Kidney (tissue), 14 donors: ENCODE results near the gene ZNF316. TPM values are rescaled to one million over a fixed set of nuclear protein-coding genes. Genes with fewer than 3 reads are reported as not detected.

Experiments used
- DNase-seq, 5 donors: peaks; one replicate each; pipeline ENCODE4 v3.0.0-alpha.2; 2013 to 2020
- FAIRE-seq: peaks from 2 replicates; lab custom pipeline; 2012; peaks lifted over from hg19 to GRCh38; lab: Jason Lieb, UNC
- H3K27ac ChIP-seq, 2 donors: one replicate each; pipeline ENCODE4 v1.7.0; 2013; ENCODE audit warnings: low read depth in 2 of 2, low read length in 2 of 2, inconsistent platforms in 1 of 2
- H3K27me3 ChIP-seq: one replicate; pipeline ENCODE4 v1.7.1; 2013; ENCODE audit warnings: low read length, inconsistent platforms; ENCODE audit not compliant: control insufficient read depth, insufficient read depth
- H3K36me3 ChIP-seq, 3 donors: one replicate each; pipeline versions ENCODE4 v1.7.0 to v1.7.1; 2013; ENCODE audit warnings: low read length in 3 of 3, control low read depth in 1 of 3, inconsistent platforms in 1 of 3; ENCODE audit not compliant: insufficient read depth in 3 of 3, control insufficient read depth in 2 of 3
- H3K4me1 ChIP-seq, 3 donors: one replicate each; pipeline versions ENCODE4 v1.7.0 to v1.7.1; 2013; ENCODE audit warnings: low read length in 3 of 3, inconsistent platforms in 1 of 3, low read depth in 1 of 3; ENCODE audit not compliant: control insufficient read depth in 2 of 3, insufficient read depth in 2 of 3
- H3K4me3 ChIP-seq, 3 donors: one replicate each; pipeline versions ENCODE4 v1.7.0 to v1.8.1; 2013; ENCODE audit warnings: low read length in 3 of 3, control low read depth in 1 of 3, inconsistent platforms in 1 of 3
- H3K9ac ChIP-seq, 3 donors: one replicate each; pipeline versions ENCODE4 v1.7.0 to v1.7.1; 2013; ENCODE audit warnings: low read length in 3 of 3, control low read depth in 1 of 3, inconsistent platforms in 1 of 3
- H3K9me3 ChIP-seq, 3 donors: one replicate each; pipeline versions ENCODE4 v1.7.0 to v1.7.1; 2013; ENCODE audit warnings: low read length in 3 of 3, control low read depth in 1 of 3, inconsistent platforms in 1 of 3; ENCODE audit not compliant: control insufficient read depth in 2 of 3, insufficient read depth in 1 of 3
- CTCF ChIP-seq: IDR thresholded peaks from 3 replicates; pipeline ENCODE4 v1.5.1; 2012; ENCODE audit warnings: mild to moderate bottlenecking, moderate library complexity, borderline replicate concordance; ENCODE audit not compliant: insufficient read depth; ENCODE audit errors: extremely low read depth
- intact Hi-C: fragments of 100-400 bp; cut with DNase I; formaldehyde crosslinking; loops from one replicate; pipeline ENCODE4 v1.11.1; 2022
- polyA plus RNA-seq: library from polyadenylated mRNA; stranded (reverse); fragments of 350-450 nt; fragmentation: Illumina TruSeq; extraction: RNeasy Lipid Tissue Mini Kit (QIAGEN cat#74804); gene quantifications from one replicate; pipeline ENCODE4 v1.2.3, GENCODE V29; 2014; ENCODE audit warnings: low read depth, low replicate concordance; ENCODE audit not compliant: insufficient read depth
- total RNA-seq: library from RNA; stranded (reverse); fragmentation: NEBNext Ultra II Directional; extraction: Animal tissue kit (Norgen Biotek cat#: 25700); gene quantifications from one replicate; pipeline ENCODE4 v1.2.1, GENCODE V29; 2021
- donor health status: control.
- donor health status: control.
- donor health status: control.
- donor health status: control.
- donor health status: control.
- donor health status: DM: yes; HTN: yes; CAD: no.
- donor health status: Normal renal cell carcinoma (clear cell type).

The ZNF316 gene
- total and polyA plus RNA-seq, 2 donors from 2014 or later, result 7.2 to 31.7 TPM

DNA sequence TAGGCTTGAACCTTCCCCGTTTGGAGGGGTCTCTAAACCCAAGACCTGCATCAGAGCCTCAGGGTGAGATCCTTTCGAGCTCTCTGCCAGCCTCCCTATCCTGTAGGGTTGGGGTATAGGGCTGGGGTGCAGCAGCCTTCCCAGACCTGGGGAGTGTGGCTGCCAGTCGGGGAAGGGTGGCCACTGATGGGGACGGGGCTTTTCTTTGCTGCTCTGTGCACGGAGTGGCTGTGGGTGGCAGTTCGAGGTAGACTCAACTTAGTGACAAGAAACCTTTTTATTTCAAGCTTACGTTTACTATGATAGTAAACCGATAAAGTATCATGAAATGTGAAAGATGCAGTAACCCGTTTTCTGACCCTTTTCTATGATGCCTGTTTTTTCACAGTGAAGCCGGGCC is 13.0 kb downstream of the ZNF316 start:
- peak in 1 of 5 donors; percentile 29 for DNase-seq
- H3K36me3 ChIP-seq, result peaks cover 0 to 6% (median 2%) of the 10 kb centered on the region in 3 donors
- H3K4me3 ChIP-seq, result no peak overlapping the region
- no peak overlapping the region for H3K27ac ChIP-seq
- H3K27me3 ChIP-seq, result no peaks in the 10 kb centered on the region
- no peak for TF ChIP-seq CTCF
- H3K9me3 ChIP-seq, result no peaks in the 10 kb centered on the region
- intact Hi-C loops, result no loop called here
- FAIRE-seq, result no peak
- H3K9ac ChIP-seq, result no peak overlapping the region
- H3K4me1 ChIP-seq, result no peaks in the 10 kb centered on the region

GRCh38 chr7:6650521-6651011 is 13.4 kb downstream of the ZNF316 start:
- intact Hi-C loops, result no loop called here
- Histone ChIP-seq H3K4me3 (no peak overlapping the region), H3K27ac (no peak overlapping the region), H3K27me3 (no peaks in the 10 kb centered on the region), H3K36me3 (peaks cover 0 to 6% (median 2%) of the 10 kb centered on the region in 3 donors), H3K4me1 (no peaks in the 10 kb centered on the region), H3K9ac (no peak overlapping the region), H3K9me3 (no peaks in the 10 kb centered on the region)
- FAIRE-seq (no peak), DNase-seq (peak in 2 of 5 donors; percentile 24 to 62)
- TF ChIP-seq CTCF, result no peak

DNA sequence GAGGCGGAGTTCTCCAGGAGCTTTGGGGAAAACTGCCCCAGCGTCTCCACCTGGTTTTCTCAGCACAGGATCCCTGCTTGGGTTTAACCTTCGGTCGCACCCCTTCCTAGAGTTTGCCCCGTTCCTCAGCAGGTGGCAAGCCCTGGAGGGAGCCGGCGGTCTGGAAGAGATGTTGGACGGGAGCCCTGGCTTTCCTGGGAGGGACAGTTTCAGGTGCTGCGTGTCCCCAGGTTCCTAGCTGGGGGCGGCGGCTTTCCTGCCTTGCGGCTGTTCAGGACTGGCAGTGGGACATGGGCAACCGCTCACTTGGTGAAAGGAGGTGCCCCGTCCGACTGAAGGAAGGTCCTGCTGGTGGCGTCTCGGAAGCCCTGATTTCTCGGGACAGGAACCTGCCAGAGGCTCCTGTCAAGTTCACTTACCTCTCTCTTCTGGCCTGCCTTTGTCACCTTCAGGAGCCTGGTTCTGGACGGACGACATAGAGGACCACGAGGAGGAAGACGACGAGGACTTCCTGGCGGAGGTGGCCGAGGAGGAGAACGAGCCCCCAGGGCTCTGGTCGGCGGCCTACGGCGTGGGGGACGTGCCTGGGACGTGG is 14.8 kb downstream of the ZNF316 start:
- Histone ChIP-seq H3K27me3 (no peaks in the 10 kb centered on the region), H3K27ac (no peak overlapping the region), H3K9ac (no peak overlapping the region), H3K4me1 (no peaks in the 10 kb centered on the region), H3K36me3 (peaks cover 0 to 6% (median 2%) of the 10 kb centered on the region in 3 donors), H3K9me3 (no peaks in the 10 kb centered on the region), H3K4me3 (no peak overlapping the region)
- DNase-seq (no peak), FAIRE-seq (no peak)
- TF ChIP-seq CTCF, result no peak
- intact Hi-C loops, result no loop called here
